GM12874 (cell line): ENCODE data around the gene HRCT1.
A peak's percentile ranks its signal among the peaks of the same experiment; 100 is the strongest.

Source experiments
- CTCF ChIP-seq: IDR thresholded peaks from 2 replicates; pipeline ENCODE4 v1.5.1; 2011; ENCODE audit warnings: low read depth, mild to moderate bottlenecking, control low read depth, low read length, moderate library complexity; ENCODE audit not compliant: insufficient read depth

HRCT1 gene

DNA sequence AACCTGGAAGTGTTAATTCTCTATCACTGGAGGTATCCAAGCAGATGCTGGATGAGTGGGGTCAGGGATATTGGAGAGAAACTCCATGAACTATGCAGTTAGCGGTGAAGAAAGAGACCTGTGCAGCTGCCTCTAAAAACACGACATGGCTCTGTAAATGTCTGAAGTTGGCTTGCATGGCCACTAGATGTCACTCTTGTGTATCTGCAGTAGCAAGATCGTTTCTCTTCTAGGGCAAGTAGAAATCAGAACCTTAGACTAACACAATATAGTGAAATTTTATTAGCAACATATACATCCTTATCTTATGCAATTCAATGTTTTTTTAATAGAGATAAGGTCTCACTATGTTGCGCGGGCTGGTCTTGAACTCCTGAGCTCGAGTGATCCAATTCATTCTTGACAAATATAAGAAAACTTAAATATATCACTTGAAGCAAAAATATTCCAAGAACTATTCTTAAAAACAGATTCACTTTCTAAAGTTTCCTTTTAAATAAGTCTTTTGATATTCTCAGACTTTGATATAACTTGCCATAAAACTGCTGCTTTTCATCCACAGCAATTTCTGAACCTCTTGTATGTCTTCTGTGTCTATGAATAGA, 49.0 kb downstream of the HRCT1 start:
- TF ChIP-seq CTCF = peak; percentile 79

- no peak for TF ChIP-seq CTCF
Observed at GRCh38 chr9:35956651-35957050, 50.6 kb downstream of the HRCT1 start.
